ENCODE data around the gene C4BPB. TPM values are rescaled to one million over a fixed set of nuclear protein-coding genes. Genes with fewer than 3 reads are reported as not detected.

Gene C4BPB
- total RNA-seq, 1 donor from 2014 or later = not detected

DNA sequence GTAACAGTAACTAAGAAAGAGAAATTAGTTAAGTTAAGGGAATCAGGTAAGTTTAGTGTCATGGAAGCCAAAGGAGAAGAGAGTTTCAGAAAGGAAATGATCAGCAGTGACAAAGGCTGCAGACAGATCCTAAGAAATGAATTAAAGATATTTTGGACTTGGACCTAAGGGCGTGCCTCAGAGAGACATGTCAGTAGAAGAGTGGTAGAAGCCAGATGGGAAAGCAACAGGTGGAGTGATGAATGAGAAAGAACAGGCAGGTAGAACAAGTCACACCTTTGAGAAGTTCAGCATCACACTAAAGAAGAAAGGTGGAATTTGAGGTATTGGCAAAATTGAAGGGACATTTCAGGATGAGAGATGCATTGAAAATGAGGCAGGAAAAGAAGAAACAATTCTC lies 14.0 kb downstream of the C4BPB start:
- no peak overlapping the region for H3K27ac Mint-ChIP-seq (ENCODE audit: unreplicated experiment)
- DNase-seq = no peak
- no peaks in the 10 kb centered on the region for H3K9me3 Mint-ChIP-seq (ENCODE audit: unreplicated experiment)
- no peaks in the 10 kb centered on the region for H3K27me3 Mint-ChIP-seq (ENCODE audit: unreplicated experiment)
- peaks cover 4% of the 10 kb centered on the region for H3K36me3 Mint-ChIP-seq (ENCODE audit: unreplicated experiment)
- H3K4me3 Mint-ChIP-seq (ENCODE audit: unreplicated experiment) = no peak overlapping the region
- TF ChIP-seq, protein P1, sequence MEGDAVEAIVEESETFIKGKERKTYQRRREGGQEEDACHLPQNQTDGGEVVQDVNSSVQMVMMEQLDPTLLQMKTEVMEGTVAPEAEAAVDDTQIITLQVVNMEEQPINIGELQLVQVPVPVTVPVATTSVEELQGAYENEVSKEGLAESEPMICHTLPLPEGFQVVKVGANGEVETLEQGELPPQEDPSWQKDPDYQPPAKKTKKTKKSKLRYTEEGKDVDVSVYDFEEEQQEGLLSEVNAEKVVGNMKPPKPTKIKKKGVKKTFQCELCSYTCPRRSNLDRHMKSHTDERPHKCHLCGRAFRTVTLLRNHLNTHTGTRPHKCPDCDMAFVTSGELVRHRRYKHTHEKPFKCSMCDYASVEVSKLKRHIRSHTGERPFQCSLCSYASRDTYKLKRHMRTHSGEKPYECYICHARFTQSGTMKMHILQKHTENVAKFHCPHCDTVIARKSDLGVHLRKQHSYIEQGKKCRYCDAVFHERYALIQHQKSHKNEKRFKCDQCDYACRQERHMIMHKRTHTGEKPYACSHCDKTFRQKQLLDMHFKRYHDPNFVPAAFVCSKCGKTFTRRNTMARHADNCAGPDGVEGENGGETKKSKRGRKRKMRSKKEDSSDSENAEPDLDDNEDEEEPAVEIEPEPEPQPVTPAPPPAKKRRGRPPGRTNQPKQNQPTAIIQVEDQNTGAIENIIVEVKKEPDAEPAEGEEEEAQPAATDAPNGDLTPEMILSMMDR (IDR thresholded peaks at IDR 0.05; ENCODE audit: partially characterized antibody, unreplicated experiment) = no peak
- H3K4me1 Mint-ChIP-seq (ENCODE audit: low read depth, unreplicated experiment) = no peaks in the 10 kb centered on the region

DNA sequence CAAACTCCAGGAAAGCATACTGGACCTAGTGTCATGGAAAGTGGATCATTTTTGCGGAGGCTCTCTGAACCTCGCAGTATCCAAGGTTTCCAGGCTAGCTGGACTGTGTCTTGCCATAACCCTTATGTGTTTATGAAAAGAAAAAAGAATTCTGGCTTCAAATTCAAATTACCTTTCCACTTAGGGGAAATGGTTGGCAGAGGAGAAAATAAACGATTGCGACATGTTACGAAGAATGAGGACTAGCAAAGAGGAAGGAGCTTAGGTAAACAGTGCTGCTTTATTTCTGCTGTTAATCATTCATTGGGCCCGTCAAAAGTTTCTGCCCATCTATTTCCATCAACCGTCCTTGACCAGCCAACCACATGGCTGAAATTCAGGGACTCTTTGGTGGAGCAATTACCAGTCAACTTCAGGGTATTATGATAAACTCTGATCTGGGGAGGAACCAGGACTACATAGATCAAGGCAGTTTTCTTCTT lies 15.3 kb downstream of the C4BPB start, which contains the start of gene C4BPA:
C4BPA (plus strand) TSS at position 342 of the 482 bp plus-strand sequence. CDS start 8,793 bp downstream, outside the sequence.
- H3K36me3 Mint-ChIP-seq (ENCODE audit: unreplicated experiment) = no peaks in the 10 kb centered on the region
- H3K27ac Mint-ChIP-seq (ENCODE audit: unreplicated experiment) = no peak within 1 kb of the TSS

DNA sequence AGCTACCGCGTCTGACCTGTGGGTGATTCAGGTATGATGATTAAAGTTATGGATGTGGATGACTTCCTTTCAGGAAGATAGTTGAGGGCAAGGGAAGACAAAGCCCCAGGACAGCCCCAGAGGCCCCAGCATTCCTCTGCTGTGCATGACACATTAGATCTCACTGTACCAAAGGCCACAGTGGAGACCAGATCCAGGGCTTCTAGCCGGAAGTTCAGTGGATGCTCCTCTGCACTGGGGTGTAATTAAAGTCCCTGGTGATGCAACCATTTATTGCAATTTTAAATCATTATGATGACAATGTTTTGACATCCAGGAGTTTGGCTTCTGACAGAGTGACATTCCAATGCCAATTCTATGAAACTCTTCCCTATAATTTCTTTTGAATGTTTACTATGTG lies 20.3 kb downstream of the C4BPB start:
- Mint-ChIP-seq H3K9me3 (ENCODE audit: unreplicated experiment) (peaks cover 1% of the 10 kb centered on the region), H3K4me3 (ENCODE audit: unreplicated experiment) (no peak overlapping the region), H3K27me3 (ENCODE audit: unreplicated experiment) (no peaks in the 10 kb centered on the region), H3K4me1 (ENCODE audit: low read depth, unreplicated experiment) (no peaks in the 10 kb centered on the region), H3K27ac (ENCODE audit: unreplicated experiment) (no peak overlapping the region), H3K36me3 (ENCODE audit: unreplicated experiment) (no peaks in the 10 kb centered on the region)
- DNase-seq = no peak
- TF ChIP-seq, protein P1 (IDR thresholded peaks at IDR 0.05; ENCODE audit: partially characterized antibody, unreplicated experiment) = no peak

More for the DNA sequence above, 15.3 kb downstream of the C4BPB start, which contains the start of gene C4BPA:
- TF ChIP-seq, protein P1 (IDR thresholded peaks at IDR 0.05; ENCODE audit: partially characterized antibody, unreplicated experiment) = no peak
- Mint-ChIP-seq H3K4me1 (ENCODE audit: low read depth, unreplicated experiment) (no peaks in the 10 kb centered on the region), H3K4me3 (ENCODE audit: unreplicated experiment) (no peak within 1 kb of the TSS), H3K27me3 (ENCODE audit: unreplicated experiment) (no peaks in the 10 kb centered on the region), H3K9me3 (ENCODE audit: unreplicated experiment) (no peaks in the 10 kb centered on the region)
- no peak for DNase-seq

DNA sequence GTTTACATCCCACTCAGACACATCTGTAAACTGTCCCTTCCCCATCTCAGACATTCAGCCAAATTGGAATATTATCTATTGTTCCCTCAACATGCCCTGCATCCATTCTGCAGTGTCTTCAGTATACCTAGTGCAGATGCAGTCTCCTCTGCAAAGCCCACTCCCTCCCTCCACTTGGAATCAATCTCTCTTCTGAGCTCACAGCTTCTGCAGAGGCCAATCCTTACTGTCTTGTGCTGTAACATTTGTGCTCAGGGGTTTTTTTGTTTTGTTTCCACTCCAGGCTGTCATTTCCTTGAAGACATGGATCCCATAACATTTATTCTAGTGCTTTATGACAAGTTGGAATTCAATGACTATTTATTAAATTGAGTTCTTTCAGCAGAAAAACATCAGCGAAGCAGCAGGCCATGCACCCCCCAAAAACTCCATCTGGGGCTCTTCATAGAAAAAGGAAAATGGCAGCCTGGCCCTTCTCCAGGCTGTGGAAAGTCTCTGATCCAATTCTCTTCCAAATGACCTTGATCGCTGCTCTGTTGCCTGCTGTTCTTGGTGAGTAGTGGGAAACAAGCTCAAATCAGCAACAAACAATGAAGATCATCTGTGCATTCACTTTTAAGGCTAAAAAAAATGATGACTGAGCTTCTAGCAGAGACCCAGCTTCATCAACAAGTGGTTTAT lies 24.1 kb downstream of the C4BPB start:
- Mint-ChIP-seq H3K27ac (ENCODE audit: unreplicated experiment) (no peak overlapping the region), H3K4me3 (ENCODE audit: unreplicated experiment) (no peak overlapping the region)
- no peak for DNase-seq

DNA sequence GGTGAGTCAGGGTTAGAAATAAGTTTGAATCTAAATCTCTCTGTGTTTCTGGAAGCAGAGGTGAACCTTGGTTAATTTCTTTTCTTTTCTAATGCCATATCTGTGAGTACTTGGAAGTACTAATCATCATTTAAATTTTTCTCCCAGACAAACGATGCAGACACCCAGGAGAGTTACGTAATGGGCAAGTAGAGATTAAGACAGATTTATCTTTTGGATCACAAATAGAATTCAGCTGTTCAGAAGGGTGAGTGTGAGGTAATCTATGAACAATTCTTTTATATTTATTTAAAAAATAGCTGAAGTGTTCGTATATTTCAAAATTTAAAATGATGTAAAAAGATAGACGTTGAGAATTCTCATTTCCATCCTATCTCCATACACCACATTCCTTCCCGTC lies 26.6 kb downstream of the C4BPB start:
- Mint-ChIP-seq H3K4me1 (ENCODE audit: low read depth, unreplicated experiment) (no peaks in the 10 kb centered on the region), H3K36me3 (ENCODE audit: unreplicated experiment) (no peaks in the 10 kb centered on the region), H3K9me3 (ENCODE audit: unreplicated experiment) (peaks cover 1% of the 10 kb centered on the region), H3K27me3 (ENCODE audit: unreplicated experiment) (no peaks in the 10 kb centered on the region), H3K27ac (ENCODE audit: unreplicated experiment) (no peak overlapping the region), H3K4me3 (ENCODE audit: unreplicated experiment) (no peak overlapping the region)
- DNase-seq = no peak
- TF ChIP-seq, protein P1 (IDR thresholded peaks at IDR 0.05; ENCODE audit: partially characterized antibody, unreplicated experiment) = no peak

More for the DNA sequence above, 24.1 kb downstream of the C4BPB start:
- TF ChIP-seq, protein P1 (IDR thresholded peaks at IDR 0.05; ENCODE audit: partially characterized antibody, unreplicated experiment) = no peak
- H3K9me3 Mint-ChIP-seq (ENCODE audit: unreplicated experiment) = peaks cover 1% of the 10 kb centered on the region
- H3K36me3 Mint-ChIP-seq (ENCODE audit: unreplicated experiment) = no peaks in the 10 kb centered on the region
- no peaks in the 10 kb centered on the region for H3K27me3 Mint-ChIP-seq (ENCODE audit: unreplicated experiment)
- no peaks in the 10 kb centered on the region for H3K4me1 Mint-ChIP-seq (ENCODE audit: low read depth, unreplicated experiment)

All from glutamatergic neuron (in vitro differentiated cells).